Right kidney (tissue), 1 donor: ENCODE results near the gene TMEM88.
"Not testable (repeated sequence)": the region's sequence is repeated elsewhere in the genome, so short reads cannot be mapped to it uniquely, and the experiment has no call there.

Source experiments
- DNase-seq: peaks from one replicate; pipeline ENCODE4 v3.0.0-alpha.2; 2016

Gene TMEM88

DNA sequence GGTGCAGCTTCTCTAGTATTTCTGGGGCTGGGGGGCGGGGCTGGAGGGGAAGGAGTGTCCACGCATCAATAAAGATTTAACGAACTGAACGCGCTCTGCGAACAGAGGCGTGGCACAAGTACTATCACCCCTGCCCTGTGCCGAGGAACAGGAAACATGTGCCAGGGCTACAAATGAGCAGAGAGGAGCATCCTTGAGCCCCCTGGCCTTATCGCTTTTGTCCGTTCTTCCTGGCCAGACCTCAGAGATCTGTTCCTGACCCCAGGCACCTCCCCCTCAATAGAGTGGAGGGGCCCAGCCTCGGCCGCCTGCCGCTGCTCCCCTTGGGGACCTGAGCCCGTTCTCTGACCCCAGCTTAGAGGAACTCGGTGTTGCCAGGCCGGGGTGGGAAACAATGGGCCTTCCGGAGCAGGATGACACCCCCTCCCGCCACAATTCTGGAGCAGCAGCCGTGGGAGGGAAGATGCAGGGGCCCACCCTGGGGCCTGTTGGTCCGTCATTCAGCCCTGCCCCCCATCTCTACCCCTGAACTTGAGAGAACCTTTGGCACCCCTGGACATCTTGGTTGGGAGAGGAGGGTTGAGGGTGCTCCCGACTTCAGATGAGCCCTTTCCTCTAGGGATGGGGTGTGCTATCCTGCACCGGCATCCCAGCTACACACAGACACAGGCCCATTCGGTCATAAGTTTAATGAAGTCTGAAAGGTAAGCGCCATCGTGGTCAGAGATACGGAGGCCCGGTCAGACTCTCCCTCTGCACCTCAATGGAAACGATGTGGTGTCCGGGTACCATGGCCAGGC, 1.3 kb downstream of the TMEM88 start:
- DNase-seq = peak; percentile 58

DNA sequence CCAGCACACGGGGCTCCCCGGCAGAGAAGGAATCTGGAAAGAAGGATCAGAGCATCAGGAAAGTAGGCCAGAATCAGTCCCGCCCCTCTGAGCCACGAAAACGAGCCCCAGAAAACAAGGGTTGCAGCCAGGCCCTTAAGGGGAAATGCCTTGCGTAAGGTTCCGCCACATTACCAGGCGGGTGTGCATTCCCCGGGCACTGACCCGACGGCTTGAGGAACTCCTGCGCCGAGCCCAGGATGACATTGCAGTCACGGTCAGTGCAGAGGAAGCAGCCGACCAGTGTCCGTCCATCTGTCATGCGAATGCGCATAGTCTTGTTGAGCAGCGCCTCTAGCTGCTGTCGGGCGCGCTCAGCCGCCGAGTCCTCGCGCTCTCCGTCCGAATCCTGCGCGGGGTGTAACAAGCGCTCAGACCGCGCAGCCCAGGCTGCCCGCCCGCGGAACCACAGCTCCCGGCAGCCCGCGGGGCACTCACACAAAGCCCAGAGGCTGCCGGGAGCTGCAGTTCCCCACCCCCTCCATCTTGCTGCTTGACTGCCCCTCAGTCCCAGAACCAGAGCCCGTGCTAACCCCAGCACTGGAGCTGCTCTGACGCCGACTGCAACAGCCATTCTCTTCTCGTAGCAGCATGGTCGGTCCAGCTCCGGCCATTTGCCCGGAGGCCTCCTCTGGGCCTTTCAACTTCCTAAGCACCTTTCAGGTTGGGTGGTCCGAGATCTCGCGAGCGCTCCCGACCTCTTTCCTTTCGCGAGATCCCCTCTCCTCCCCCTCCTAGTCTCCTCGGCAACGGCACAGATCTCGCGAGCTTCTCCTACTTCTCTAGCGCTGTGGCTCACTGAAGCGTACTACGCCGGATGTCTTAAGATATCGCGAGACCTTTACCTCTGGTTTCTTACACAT, 2.2 kb downstream of the TMEM88 start, which contains the start of gene NAA38:
Gene NAA38 (minus strand): TSS at position 749 of the 902 bp plus-strand sequence. CDS start 96 bp downstream, at position 653.
- peak; percentile 100 for DNase-seq

DNA sequence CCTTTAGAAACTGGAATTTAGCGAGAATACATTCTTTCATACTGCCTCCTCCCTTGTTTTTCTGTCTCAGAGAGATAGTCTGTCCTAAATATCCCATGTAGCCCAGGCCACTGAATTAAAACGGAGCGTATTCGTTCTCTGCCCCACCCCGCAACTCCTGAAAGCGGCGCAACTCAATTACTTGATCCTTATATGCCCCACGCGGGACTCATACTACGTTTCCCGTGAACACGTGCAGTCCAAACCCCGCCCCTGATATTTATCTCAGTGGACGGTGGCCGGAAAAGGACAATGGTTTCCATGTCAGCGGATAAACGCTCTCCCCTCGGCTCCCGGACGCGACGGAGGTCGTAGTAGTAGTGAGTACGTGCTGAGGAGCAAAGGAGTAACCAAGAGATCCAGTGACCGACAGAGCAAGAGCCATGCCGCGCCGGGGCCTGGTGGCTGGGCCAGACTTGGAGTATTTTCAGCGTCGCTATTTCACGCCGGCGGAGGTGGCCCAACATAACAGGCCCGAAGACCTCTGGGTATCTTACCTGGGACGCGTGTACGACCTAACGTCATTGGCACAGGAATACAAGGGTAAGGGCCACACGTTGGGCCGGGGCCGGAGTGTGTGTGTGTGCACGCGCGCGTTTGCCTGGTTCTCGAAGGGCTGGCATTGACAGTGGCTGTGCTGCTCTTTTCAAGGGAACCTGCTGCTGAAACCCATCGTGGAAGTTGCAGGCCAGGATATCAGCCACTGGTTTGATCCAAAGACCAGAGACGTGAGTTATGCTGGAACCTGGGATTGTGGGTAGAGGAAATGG, 3.1 kb downstream of the TMEM88 start, which contains the start of gene CYB5D1:
Gene CYB5D1 (plus strand): TSS at position 291 of the 809 bp plus-strand sequence. CDS start 132 bp downstream, at position 423.
- DNase-seq = peak; percentile 96

DNA sequence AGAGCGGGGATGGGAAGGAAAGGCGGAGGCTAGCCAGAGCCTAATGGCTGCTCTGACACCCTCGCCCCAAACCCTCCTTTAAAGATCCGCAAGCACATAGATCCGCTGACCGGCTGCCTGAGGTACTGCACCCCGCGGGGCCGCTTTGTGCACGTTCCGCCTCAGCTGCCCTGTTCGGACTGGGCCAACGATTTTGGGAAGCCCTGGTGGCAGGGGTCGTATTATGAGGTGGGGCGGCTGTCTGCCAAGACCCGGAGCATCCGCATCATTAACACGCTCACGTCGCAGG, 3.6 kb downstream of the TMEM88 start:
- no peak for DNase-seq

DNA sequence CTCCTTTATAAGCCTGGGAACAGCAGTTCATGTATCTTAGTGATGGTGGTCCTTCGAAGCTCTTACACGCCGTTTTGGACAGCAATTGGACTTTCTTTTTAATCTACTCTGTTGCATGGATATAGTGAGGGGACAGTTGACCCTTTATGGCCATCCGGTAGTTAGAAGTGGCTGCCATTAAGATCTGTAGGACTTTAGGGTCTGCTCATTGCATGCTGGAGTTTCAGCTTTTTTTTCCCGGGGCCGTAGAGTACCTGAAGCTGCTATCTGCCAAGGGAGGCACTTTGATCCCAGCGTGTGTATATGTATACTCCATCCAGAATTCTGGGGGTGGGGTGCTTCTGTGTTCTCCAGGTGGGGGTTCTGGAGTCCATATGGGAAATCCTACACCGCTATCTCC, 4.2 kb downstream of the TMEM88 start:
- DNase-seq = no peak

DNA sequence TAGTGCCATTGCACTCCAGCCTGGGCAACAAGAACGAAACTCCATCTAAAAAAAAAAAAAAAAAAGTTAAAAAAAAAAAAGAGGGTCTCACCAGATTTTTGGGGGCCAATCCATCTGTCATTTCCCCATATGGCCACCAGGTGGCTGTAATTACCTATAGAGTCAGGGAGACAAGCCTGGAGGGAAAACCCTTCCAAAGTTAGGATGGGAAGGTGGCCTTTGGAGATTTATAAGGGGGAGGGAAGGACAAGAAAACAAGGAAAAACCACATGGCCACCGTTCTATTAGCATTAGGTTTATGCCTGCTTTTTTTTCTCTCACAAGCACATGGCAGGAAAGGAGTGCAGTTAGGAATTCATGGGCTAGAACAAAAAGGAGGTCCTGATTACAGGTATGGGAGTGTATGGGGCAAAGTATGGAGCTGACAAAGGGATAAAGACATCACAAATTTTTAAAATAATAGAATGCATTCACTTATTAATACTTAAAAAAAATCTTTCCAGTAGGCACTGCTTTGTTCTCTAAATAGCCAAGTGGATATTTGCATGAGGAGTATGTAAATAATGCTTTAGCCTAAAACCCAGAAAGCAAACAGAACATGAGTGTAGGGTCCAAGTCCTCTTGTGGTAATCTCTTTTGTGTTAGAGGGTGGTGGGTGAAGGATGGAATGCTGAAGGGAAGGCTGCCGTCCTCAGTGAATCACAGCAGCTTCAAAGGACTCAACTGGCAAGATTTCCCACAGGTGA, 8.0 kb downstream of the TMEM88 start:
- DNase-seq = no peak

DNA sequence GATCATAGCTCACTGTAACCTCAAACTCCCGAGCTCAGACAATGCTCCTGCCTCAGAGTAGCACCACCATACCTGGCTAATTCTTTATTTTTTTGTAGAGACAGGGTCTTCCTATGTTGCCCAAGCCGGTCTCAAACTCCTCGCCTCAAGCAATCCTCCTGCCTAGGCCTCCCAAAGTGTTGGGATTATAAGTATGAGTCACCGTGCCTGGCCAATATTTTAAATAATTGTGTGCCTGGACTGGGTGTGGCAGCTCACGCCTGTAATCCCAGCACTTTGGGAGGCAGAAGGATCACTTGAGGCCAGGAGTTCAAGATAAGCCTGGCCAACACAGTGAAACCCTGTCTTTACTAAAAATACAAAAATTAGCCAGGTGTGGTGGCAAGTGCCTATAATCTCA, 9.5 kb downstream of the TMEM88 start:
- DNase-seq = not testable (repeated sequence)

DNA sequence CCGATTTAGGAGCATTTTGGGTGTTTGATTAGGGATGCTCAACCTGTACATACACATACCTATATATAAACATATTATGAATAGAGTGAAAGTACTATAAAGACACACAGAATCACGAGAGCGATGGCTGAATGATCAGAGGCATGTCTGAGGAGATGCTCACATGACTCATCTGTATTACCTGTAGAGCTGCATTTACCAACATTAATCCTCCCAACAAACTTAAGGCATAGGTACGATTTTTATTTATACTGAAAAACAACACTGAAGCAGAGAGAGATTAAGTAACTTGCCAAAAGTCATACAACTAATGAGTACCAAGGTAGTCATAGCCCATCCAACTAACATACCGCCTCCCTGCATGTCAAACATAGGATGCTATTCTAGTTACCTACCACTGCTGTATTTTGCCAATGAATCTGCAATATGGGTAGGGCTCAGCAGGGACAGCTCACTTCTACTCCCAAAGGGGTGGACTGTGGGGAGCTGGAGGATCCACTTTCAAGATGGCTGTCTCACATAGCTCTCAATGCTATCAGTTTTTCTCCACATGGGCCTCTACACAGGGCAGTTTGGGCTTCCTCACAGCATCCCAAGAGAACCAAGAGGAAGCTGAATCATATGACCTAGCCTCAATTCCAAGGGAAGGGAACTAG, 10.3 kb downstream of the TMEM88 start:
- DNase-seq = no peak

DNA sequence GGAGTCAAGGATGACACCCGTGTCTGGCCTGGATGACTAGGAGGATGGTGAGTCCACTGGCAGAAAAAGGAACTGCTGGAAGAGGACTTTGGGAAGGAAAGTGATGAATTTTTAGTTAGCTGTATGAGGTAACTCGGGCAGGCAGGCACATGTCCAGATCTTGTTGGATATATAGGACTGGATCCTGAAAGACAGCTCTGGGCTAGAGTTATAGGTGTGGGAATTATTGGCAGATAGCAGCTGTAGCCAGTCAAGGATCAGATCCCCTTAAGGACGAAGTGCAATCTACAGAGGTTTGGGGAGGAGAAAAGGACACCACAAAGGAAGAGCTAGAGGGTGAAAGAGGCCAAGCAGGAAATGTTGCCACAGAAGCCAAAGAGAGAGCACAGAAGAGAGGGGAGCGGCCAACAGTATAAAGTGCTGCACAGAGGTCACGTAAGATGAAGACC, 13.0 kb downstream of the TMEM88 start:
- DNase-seq = no peak

DNA sequence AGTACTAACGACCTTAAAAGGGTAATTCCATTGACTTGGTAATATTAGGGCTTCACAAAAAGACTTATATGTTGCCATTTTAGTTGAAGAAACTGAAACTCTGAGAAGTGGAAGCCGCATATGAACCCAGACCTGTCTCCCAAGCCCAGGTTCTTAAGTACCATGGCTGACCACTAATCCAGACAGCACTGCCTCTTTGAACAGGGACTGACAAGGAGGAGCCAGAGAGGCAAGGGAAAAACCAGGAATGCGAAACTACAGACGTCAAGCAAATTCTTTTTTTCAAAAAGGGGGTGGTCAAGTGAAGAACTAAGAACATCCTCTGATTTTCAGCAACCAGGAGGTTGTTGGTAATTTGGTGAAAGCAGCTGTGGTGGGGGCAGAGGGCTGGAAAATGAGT, 18.2 kb downstream of the TMEM88 start:
- DNase-seq = no peak

DNA sequence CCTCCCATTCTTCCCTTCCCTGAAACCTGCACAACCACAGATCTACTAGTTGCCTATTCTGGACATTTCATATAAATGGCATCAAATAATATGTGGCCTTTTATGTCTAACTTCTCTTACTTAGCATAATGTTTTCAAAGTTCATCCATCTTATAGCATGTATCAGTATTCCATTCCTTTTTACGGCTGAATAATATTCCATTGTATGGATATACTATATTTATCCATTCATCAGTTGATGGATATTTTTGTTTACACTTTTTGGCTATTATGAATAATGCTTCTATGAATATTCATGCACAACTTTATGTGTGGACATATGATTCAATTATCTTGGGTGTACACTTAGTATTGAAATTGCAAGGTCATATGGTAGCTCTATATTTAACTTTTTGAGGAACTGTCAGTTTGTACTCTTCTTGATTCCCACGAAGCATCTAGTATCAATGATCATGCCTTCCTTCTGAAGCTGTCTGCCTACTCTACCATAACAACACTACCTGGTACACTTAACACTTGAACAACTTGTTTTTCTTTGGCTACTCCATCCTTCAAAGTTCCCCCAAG, 21.0 kb downstream of the TMEM88 start:
- no peak for DNase-seq

DNA sequence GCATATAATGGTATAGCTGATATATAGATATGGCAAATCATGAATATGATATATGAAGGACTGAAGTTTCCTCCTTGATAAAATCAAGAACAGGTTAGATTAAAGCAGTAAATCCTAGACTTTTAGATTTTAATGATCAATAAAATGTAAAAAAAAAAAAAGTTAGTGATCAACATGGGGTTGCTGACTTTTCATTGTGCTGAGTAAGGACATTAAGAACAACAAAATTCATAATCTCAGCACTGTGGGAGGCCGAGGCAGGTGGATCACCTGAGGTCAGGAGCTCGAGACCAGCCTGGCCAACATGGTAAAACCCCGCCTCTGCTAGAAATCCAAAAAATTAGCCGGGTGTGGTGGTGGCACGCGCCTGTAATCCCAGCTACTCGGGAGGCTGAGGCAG, 23.4 kb downstream of the TMEM88 start:
- no peak for DNase-seq

DNA sequence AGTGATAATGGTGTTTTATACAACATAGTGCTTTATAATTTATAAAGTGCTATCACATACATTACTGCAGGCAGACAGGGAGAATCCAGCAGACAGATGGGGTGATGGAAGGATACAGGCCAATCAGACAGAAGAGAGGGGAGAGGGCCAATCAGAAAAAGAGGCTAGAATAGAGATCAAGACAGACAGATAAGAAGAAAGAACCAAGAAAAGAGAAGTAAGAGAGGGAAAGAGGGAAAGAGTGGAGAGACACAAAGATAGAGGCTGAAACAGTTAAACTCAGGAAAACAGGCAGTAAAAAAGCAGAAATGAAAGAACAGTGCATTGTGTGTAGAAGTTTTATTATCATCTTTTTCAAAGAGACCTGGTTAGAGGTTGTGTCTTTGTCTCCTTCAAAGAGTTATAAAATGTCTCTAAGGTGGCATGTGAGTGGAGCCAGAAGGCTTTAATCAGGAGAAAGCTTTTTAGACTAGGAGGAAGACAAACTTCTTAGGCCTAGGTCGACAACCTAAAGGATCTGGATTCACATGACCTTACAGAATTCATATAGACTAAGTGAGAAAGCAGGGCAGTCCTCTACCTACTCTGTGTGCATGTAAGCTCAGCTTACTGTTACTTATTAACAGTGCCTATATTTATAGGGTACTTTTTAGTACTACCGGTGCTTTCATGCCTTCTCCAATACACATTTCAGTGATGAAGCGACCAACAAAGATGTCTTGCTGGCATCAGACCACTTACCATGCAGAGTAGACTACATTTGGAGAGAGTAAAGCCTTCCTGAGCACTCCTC, 25.4 kb downstream of the TMEM88 start:
- no peak for DNase-seq

DNA sequence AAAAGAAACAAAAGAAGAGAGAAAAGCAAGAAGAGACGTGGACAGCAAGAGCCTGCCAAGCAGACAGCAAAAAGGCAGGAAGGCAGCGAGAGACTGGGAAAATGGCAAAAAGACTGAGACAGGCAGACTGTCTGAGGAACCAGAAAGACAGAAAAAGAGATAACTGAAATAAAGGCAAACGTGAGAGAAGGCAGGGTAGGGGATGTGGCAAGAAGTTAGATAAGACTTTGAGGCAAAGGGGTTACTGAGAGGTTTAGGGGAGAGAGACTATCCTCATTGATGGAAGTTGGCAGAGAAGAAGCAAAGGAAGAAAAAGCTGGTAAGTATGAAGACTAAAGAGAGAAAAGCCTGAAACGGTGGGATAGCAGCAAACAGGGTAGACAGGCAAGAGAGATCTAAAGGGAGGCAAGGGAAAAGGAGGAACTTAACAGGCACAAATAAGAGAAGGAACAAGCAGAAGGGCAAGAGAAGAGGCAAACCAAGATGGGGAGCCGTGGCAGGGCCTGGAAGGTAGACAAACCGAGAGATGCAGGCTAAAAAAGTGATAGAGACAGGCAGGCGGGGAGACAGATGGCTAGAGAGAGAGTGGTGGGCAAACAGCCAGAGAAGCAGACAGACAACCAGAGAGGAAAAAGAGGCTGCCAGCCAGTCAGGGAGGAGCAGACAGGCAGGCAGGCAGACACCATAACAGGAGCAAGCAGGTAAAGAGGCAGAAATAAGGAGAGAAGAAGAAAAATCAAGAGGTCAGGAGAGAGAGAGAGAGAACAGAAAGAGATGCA, 26.6 kb downstream of the TMEM88 start:
- no peak for DNase-seq

DNA sequence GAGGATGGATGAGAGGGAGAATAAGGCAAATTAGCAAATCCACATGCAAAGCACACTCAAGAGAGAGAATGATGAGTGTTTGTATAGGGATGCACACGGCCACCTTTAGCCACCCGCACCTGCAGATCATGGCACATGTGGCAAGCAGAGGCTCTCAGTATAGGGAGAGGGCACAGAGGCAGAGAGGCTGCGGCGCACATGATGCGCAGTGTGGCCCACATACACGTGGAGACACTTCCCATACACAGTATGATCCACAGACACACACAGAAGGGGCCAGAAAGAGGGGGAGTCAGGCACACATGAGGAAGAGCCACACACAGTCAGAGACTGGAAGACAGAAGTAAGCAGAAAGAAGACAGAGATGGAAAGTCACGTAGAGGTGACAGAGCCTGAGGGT, 27.2 kb downstream of the TMEM88 start:
- DNase-seq = no peak

DNA sequence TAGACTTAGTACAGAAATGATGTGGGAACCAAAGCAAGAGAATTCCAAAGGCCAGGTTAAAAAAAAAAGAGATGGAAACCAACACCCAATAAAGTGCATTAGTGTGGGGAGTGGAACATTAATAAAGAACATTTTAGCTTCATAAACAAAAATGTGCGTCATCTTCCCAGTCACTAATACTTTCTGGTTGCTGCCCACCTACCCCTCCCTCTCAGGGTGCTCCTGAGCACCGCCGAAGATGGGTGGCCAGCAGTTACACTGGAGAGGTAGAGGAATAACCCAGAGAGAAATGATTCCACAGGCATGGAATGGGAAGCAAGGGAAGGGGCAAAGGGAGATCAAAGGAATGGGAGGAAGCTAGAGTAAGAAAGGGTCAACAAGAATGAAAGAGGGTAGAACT, 27.8 kb downstream of the TMEM88 start:
- no peak for DNase-seq

DNA sequence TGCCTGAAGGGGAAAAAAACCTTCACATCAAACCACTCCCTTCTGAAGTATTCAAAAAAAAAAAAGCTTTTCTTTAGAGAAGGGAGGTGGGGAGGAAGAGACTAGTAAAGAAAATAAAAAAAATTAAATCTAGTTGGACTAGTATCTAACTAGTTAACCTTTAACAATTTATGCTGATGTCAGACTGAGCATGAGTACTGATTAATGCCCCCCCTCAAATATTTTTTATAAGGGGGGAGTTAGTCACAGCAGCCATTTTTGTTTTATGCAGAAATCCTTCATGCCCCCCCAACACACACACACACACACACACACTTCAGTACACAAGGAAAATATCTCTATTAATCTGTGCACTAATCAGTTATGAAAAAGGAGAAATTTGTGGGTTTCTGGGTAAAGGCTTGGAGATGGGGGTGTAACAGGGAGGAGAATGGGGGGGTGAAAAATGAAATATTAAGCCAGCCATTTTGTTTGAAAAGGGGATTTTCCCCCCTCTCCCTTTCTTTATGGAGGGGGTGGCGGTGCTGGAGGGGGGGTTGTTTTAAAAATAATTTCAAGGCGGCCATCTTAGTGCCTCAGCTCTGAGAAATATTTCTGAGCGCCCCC, 29.0 kb downstream of the TMEM88 start:
- DNase-seq = peak; percentile 67

DNA sequence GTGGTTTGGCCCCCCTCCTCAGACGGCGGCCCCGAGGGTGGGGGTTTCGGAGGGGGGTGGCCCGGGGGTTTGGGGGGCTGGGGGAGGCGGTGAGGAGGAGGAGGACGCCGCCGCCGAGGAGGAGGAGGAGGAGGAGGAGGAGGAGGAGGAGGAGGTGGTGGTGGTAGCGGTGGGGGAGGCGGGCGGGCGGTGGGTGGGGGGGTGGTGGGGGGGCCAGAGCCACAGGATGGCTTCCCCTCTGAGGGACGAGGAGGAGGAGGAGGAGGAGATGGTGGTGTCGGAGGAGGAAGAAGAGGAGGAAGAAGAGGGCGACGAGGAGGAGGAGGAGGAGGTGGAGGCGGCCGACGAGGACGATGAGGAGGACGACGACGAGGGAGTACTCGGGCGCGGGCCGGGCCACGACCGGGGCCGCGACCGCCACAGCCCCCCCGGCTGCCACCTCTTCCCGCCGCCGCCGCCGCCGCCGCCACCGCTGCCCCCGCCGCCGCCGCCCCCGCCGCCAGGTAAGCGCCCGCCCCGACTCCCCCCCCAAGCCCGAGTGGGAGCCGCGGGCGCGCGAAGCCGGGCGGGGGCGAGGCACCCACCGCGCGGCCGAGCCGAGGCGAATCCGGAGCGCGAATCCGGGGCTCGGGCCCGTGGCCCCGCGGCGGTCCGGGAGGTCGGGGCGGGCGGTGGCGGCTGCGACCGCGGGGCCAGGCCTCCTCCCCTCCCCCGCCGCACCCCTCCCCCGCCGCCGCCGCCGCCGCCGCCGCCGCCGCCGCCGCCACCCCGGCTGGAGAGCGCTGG, 29.9 kb downstream of the TMEM88 start:
- peak; percentile 64 for DNase-seq
